Right lobe of liver (tissue), 4 donors: ENCODE measurements around the gene ZNF687.

Experiments
- POLR2A ChIP-seq: fragments of 450-650 bp; IDR thresholded peaks from one replicate; pipeline ENCODE4 v1.6.1; 2017; ENCODE audit warnings: antibody characterized with exemption, mild to moderate bottlenecking
- TF ChIP-seq, protein P1 (sequence below), 4 donors: fragments of 200-600 bp in 3 of 4; fragments of 450-650 bp in 1 of 4; IDR thresholded peaks; one replicate each; pipeline versions ENCODE4 v1.5.1 to v1.8.0; 2016 to 2022; ENCODE audit warnings: antibody characterized with exemption in 4 of 4, mild to moderate bottlenecking in 2 of 4
- donor health status: DM: no; HTN: no; CAD: no.
- donor health status: DM: no; HTN: no; CAD: no.
- donor health status: DM: no; HTN: yes; CAD: no.

- TF ChIP-seq, protein P1, sequence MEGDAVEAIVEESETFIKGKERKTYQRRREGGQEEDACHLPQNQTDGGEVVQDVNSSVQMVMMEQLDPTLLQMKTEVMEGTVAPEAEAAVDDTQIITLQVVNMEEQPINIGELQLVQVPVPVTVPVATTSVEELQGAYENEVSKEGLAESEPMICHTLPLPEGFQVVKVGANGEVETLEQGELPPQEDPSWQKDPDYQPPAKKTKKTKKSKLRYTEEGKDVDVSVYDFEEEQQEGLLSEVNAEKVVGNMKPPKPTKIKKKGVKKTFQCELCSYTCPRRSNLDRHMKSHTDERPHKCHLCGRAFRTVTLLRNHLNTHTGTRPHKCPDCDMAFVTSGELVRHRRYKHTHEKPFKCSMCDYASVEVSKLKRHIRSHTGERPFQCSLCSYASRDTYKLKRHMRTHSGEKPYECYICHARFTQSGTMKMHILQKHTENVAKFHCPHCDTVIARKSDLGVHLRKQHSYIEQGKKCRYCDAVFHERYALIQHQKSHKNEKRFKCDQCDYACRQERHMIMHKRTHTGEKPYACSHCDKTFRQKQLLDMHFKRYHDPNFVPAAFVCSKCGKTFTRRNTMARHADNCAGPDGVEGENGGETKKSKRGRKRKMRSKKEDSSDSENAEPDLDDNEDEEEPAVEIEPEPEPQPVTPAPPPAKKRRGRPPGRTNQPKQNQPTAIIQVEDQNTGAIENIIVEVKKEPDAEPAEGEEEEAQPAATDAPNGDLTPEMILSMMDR (IDR thresholded peaks at IDR 0.05), result no peak
- no peak for TF ChIP-seq POLR2A
Measured at GRCh38 chr1:151267760-151268159, 14.3 kb upstream of the ZNF687 start.
